HG02870 (cell line): ENCODE data around the gene C1orf232.

Experiments
- ATAC-seq: cut with Tn5 transposase; IDR thresholded peaks from one replicate; pipeline ENCODE4 v1.9.1; 2021; ENCODE audit warnings: mild to moderate bottlenecking, moderate library complexity; ENCODE audit not compliant: unreplicated experiment

Gene C1orf232

GRCh38 chr1:26125382-26125781 is 43.4 kb downstream of the C1orf232 start:
- ATAC-seq = no peak

GRCh38 chr1:26124418-26125331 is 44.1 kb downstream of the C1orf232 start:
- no peak for ATAC-seq

- no peak for ATAC-seq
Measured at GRCh38 chr1:26122988-26123973, 45.5 kb downstream of the C1orf232 start.

- ATAC-seq = no peak
Measured at GRCh38 chr1:26121854-26122773, 46.6 kb downstream of the C1orf232 start.

- no peak for ATAC-seq
Measured at GRCh38 chr1:26119892-26120608, 48.7 kb downstream of the C1orf232 start.

- no peak for ATAC-seq
Measured at GRCh38 chr1:26114165-26114927, 54.4 kb downstream of the C1orf232 start.
